GM18498 (cell line): ENCODE results near the gene GSS.
"Not testable (repeated sequence)": the region's sequence is repeated elsewhere in the genome, so short reads cannot be mapped to it uniquely, and the experiment has no call there.

Experiments used
- ATAC-seq: cut with Tn5 transposase; IDR thresholded peaks from one replicate; pipeline ENCODE4 v1.9.1; 2021; ENCODE audit warnings: mild to moderate bottlenecking, moderate library complexity; ENCODE audit not compliant: unreplicated experiment

GSS gene

GRCh38 chr20:34915749-34916455 is 39.7 kb downstream of the GSS start:
- no peak for ATAC-seq

- ATAC-seq = no peak
Measured at GRCh38 chr20:34915131-34915530, 40.5 kb downstream of the GSS start.

GRCh38 chr20:34907616-34908469 is 47.8 kb downstream of the GSS start:
- no peak for ATAC-seq

- no peak for ATAC-seq
Measured at GRCh38 chr20:34904202-34904621, 51.4 kb downstream of the GSS start.

GRCh38 chr20:34898731-34899130 is 56.9 kb downstream of the GSS start:
- not testable (repeated sequence) for ATAC-seq

GRCh38 chr20:34898129-34898528 is 57.5 kb downstream of the GSS start:
- ATAC-seq = not testable (repeated sequence)

- no peak for ATAC-seq
Measured at GRCh38 chr20:34896086-34896621, 59.5 kb downstream of the GSS start.

- no peak for ATAC-seq
Measured at GRCh38 chr20:34895465-34895864, 60.1 kb downstream of the GSS start.

GRCh38 chr20:34894723-34895122 is 60.9 kb downstream of the GSS start:
- no peak for ATAC-seq

GRCh38 chr20:34892671-34893070 is 62.9 kb downstream of the GSS start:
- no peak for ATAC-seq

GRCh38 chr20:34891166-34892062 is 64.2 kb downstream of the GSS start:
- ATAC-seq = no peak

- ATAC-seq = no peak
Measured at GRCh38 chr20:34888468-34888867, 67.1 kb downstream of the GSS start.

GRCh38 chr20:34887023-34887422 is 68.6 kb downstream of the GSS start:
- ATAC-seq = no peak

GRCh38 chr20:34886122-34886521 is 69.5 kb downstream of the GSS start:
- ATAC-seq = no peak

GRCh38 chr20:34884260-34884659 is 71.3 kb downstream of the GSS start:
- no peak for ATAC-seq

GRCh38 chr20:34883809-34884208 is 71.8 kb downstream of the GSS start:
- no peak for ATAC-seq

- ATAC-seq = no peak
Measured at GRCh38 chr20:34883087-34883688, 72.4 kb downstream of the GSS start.

GRCh38 chr20:34881689-34882088 is 73.9 kb downstream of the GSS start:
- no peak for ATAC-seq

- not testable (repeated sequence) for ATAC-seq
Measured at GRCh38 chr20:34880971-34881370, 74.6 kb downstream of the GSS start.

- ATAC-seq = no peak
Measured at GRCh38 chr20:34880215-34880850, 75.3 kb downstream of the GSS start.
